Neural cell (in vitro differentiated cells): ENCODE measurements around the gene CABP2.

Experiments
- CTCF ChIP-seq: fragments of 450-650 bp; IDR thresholded peaks from 2 replicates; pipeline ENCODE4 v1.5.1; 2014; ENCODE audit warnings: antibody characterized with exemption, mild to moderate bottlenecking, moderate library complexity; ENCODE audit not compliant: poor library complexity, severe bottlenecking
- TAF1 ChIP-seq: IDR thresholded peaks from 2 replicates; pipeline ENCODE4 v1.6.1; 2012; ENCODE audit warnings: low read depth

- TF ChIP-seq CTCF (no peak), TAF1 (no peak)
These were observed 16.3 kb upstream of the CABP2 start for GRCh38 chr11:67539550-67539949.
